ENCODE measurements around the gene DHRS7C. TPM values are rescaled to one million over a fixed set of nuclear protein-coding genes. Genes with fewer than 3 reads are reported as not detected.

Gene DHRS7C
- total RNA-seq, 1 donor from 2014 or later: not detected

DNA sequence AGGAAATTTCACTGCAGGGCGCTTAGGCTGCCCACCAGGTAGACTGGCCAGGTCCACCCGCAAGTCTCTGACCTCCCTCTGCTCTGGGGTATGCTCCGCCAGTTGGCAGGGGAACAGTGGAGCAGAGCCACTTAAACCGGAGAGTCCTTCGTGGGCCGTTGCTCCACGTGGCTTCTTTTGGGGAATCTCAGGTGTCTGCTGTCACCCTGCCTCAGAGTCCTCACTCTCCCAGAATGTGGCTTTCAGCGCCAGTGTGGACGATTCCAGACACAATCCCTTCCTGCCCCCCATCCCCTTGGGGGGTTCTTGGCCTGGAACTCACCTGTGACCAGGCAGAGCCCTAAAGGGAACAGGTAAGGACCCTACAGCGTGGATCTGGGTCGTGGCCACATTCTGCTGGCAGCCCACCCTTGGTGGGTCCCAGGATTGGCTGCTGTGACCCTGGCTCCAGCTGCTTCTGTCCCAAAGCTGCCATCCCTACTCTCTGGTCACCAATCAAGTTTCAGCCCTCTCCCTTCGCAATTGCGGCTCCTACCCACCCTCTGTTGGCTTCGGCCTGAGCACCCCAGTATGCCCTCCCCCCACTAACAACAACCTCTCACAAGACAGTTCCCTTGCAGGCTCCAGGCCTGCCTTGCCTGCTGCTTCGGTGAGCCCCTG is 22.2 kb downstream of the DHRS7C start:
- no peaks in the 10 kb centered on the region for H3K9me3 Mint-ChIP-seq
- no peak overlapping the region for H3K27ac Mint-ChIP-seq
- Histone ChIP-seq H3K4me3 (no peak overlapping the region), H3K27me3 (no peaks in the 10 kb centered on the region), H3F3A (ENCODE audit: low read depth) (no peaks in the 10 kb centered on the region), H3K4me1 (no peaks in the 10 kb centered on the region), H2AFZ (replicated peaks) (no peak overlapping the region), H3K9ac (no peak overlapping the region), H3K9me3 (ENCODE audit: low read depth) (no peaks in the 10 kb centered on the region), H3K36me3 (no peaks in the 10 kb centered on the region), H3K4me2 (no peak overlapping the region), H3K27ac (no peak overlapping the region), H4K20me1 (ENCODE audit: low read depth) (no peaks in the 10 kb centered on the region), H3K79me2 (ENCODE audit: low read depth) (no peaks in the 10 kb centered on the region)
- TF ChIP-seq, protein P1, sequence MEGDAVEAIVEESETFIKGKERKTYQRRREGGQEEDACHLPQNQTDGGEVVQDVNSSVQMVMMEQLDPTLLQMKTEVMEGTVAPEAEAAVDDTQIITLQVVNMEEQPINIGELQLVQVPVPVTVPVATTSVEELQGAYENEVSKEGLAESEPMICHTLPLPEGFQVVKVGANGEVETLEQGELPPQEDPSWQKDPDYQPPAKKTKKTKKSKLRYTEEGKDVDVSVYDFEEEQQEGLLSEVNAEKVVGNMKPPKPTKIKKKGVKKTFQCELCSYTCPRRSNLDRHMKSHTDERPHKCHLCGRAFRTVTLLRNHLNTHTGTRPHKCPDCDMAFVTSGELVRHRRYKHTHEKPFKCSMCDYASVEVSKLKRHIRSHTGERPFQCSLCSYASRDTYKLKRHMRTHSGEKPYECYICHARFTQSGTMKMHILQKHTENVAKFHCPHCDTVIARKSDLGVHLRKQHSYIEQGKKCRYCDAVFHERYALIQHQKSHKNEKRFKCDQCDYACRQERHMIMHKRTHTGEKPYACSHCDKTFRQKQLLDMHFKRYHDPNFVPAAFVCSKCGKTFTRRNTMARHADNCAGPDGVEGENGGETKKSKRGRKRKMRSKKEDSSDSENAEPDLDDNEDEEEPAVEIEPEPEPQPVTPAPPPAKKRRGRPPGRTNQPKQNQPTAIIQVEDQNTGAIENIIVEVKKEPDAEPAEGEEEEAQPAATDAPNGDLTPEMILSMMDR (IDR thresholded peaks at IDR 0.05): no peak
- no peak for TF ChIP-seq EZH2 (IDR thresholded peaks at IDR 0.05)
- TF ChIP-seq EZH2phosphoT487 (IDR thresholded peaks at IDR 0.05): no peak
- DNase-seq (ENCODE audit: low spot score): no peak
- H3K4me1 Mint-ChIP-seq: no peaks in the 10 kb centered on the region
- no peak overlapping the region for H3K4me3 Mint-ChIP-seq
- no peaks in the 10 kb centered on the region for H3K36me3 Mint-ChIP-seq
- H3K27me3 Mint-ChIP-seq (ENCODE audit: insufficient read depth, low read depth): peaks cover 7% of the 10 kb centered on the region

DNA sequence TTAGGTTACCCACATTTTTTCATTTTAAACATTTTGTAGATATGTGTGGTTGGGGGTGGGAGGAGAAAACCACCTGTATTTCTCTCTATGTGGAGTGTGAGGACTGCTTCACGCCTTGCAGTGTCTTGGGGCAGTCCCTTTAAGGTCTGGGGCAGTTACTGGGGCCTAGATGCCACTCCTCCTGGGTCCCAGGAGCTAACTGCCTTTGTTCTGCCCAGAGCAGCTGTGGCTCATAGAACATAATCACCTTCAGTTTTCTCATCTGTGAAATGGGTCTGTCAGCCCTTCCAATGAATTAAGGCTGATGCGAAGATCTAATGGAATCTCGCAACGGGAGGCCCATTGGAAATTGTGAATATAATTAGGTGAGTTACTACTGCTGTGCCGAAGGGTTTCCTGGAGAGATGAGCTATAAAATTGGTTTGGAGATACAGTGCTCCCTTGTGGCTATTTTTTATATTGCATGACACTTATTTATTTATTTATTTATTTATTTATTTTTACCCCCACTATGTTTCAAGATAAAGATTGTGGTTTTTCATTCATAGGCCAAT is 22.9 kb downstream of the DHRS7C start:
- Mint-ChIP-seq H3K27me3 (ENCODE audit: insufficient read depth, low read depth) (peaks cover 7% of the 10 kb centered on the region), H3K9me3 (no peaks in the 10 kb centered on the region), H3K36me3 (no peaks in the 10 kb centered on the region), H3K4me1 (no peaks in the 10 kb centered on the region), H3K27ac (no peak overlapping the region), H3K4me3 (no peak overlapping the region)
- Histone ChIP-seq H3K27ac (no peak overlapping the region), H3K4me2 (no peak overlapping the region), H3K27me3 (no peaks in the 10 kb centered on the region), H3K4me1 (no peaks in the 10 kb centered on the region), H3K36me3 (no peaks in the 10 kb centered on the region), H2AFZ (replicated peaks) (no peak overlapping the region), H3K9ac (no peak overlapping the region), H3F3A (ENCODE audit: low read depth) (no peaks in the 10 kb centered on the region), H3K4me3 (no peak overlapping the region), H3K9me3 (ENCODE audit: low read depth) (no peaks in the 10 kb centered on the region), H3K79me2 (ENCODE audit: low read depth) (no peaks in the 10 kb centered on the region), H4K20me1 (ENCODE audit: low read depth) (no peaks in the 10 kb centered on the region)
- DNase-seq (ENCODE audit: low spot score): peak; percentile 56
- TF ChIP-seq EZH2 (IDR thresholded peaks at IDR 0.05) (no peak), EZH2phosphoT487 (IDR thresholded peaks at IDR 0.05) (no peak)
- TF ChIP-seq, protein P1 (IDR thresholded peaks at IDR 0.05): peak; percentile 64

DNA sequence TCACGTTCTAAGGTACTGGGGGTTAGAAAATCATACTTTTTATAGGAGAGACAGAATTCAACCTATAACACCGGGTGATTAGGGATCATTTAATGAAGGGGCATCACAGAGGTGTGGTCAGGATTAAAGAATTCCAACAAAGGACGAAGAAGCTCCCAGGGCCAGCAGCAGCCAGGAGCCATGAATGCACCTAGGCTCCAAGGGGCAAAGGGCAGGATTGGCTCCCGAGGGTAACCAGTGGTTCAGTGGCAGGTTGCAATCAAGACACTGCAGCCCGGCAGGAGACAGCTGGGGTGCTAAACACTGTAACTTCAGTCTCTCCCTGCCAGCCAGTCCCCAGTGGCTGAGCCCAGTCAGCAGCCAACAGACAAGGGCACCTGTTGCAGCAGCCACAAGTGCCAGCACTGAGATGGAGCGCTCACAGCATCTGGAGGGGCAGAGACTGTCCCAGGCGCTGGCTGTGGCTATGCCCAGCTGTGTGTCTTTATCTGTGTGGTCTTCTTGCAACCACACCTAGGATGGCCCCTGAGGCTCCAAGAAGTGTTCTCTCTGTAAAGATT is 23.9 kb downstream of the DHRS7C start:
- no peak overlapping the region for H2AFZ ChIP-seq (replicated peaks)
- TF ChIP-seq EZH2phosphoT487 (IDR thresholded peaks at IDR 0.05): no peak
- no peak for TF ChIP-seq EZH2 (IDR thresholded peaks at IDR 0.05)
- TF ChIP-seq, protein P1 (IDR thresholded peaks at IDR 0.05): no peak
- no peak overlapping the region for H3K4me3 ChIP-seq
- H4K20me1 ChIP-seq (ENCODE audit: low read depth): no peaks in the 10 kb centered on the region
- no peaks in the 10 kb centered on the region for H3K27me3 ChIP-seq
- H3K4me2 ChIP-seq: no peak overlapping the region
- no peaks in the 10 kb centered on the region for H3K9me3 Mint-ChIP-seq
- no peak overlapping the region for H3K27ac ChIP-seq
- no peaks in the 10 kb centered on the region for H3K36me3 ChIP-seq
- no peaks in the 10 kb centered on the region for H3K9me3 ChIP-seq (ENCODE audit: low read depth)
- H3K79me2 ChIP-seq (ENCODE audit: low read depth): no peaks in the 10 kb centered on the region
- no peak overlapping the region for H3K9ac ChIP-seq
- peaks cover 7% of the 10 kb centered on the region for H3K27me3 Mint-ChIP-seq (ENCODE audit: insufficient read depth, low read depth)
- no peaks in the 10 kb centered on the region for H3F3A ChIP-seq (ENCODE audit: low read depth)
- no peaks in the 10 kb centered on the region for H3K4me1 ChIP-seq
- no peak overlapping the region for H3K4me3 Mint-ChIP-seq
- H3K36me3 Mint-ChIP-seq: no peaks in the 10 kb centered on the region
- H3K4me1 Mint-ChIP-seq: no peaks in the 10 kb centered on the region
- no peak overlapping the region for H3K27ac Mint-ChIP-seq
- DNase-seq (ENCODE audit: low spot score): no peak
